Hematopoietic multipotent progenitor cell (in vitro differentiated cells): ENCODE data around the gene CSK. TPM values are rescaled to one million over a fixed set of nuclear protein-coding genes. Genes with fewer than 3 reads are reported as not detected.

Experiments used
- DNase-seq, 3 donors: peaks; one replicate each; pipeline ENCODE4 v3.0.0-alpha.2; 2011 to 2015; ENCODE audit warnings: low read depth in 2 of 3, low spot score in 2 of 3
- total RNA-seq: library from RNA; depleted of rRNA; stranded (reverse); fragments of >200 nt; gene quantifications from one replicate; pipeline ENCODE4 v1.2.3, GENCODE V29; 2012

CSK gene
- total RNA-seq, 1 donor = 118 TPM

- DNase-seq = no peak
Measured at GRCh38 chr15:74786551-74787165, 4.8 kb downstream of the CSK start.

- peak; percentile 87 to 98 (median 96) for DNase-seq
Measured at GRCh38 chr15:74787251-74788041, 5.6 kb downstream of the CSK start.

- no peak for DNase-seq
Measured at GRCh38 chr15:74788042-74788682, 6.3 kb downstream of the CSK start.

- DNase-seq = peak in 1 of 3 donors; percentile 61
Measured at GRCh38 chr15:74788683-74789151, 6.8 kb downstream of the CSK start.

GRCh38 chr15:74789171-74789631 lies 7.3 kb downstream of the CSK start:
- DNase-seq = no peak

GRCh38 chr15:74789741-74790079 lies 7.8 kb downstream of the CSK start:
- no peak for DNase-seq

DNA sequence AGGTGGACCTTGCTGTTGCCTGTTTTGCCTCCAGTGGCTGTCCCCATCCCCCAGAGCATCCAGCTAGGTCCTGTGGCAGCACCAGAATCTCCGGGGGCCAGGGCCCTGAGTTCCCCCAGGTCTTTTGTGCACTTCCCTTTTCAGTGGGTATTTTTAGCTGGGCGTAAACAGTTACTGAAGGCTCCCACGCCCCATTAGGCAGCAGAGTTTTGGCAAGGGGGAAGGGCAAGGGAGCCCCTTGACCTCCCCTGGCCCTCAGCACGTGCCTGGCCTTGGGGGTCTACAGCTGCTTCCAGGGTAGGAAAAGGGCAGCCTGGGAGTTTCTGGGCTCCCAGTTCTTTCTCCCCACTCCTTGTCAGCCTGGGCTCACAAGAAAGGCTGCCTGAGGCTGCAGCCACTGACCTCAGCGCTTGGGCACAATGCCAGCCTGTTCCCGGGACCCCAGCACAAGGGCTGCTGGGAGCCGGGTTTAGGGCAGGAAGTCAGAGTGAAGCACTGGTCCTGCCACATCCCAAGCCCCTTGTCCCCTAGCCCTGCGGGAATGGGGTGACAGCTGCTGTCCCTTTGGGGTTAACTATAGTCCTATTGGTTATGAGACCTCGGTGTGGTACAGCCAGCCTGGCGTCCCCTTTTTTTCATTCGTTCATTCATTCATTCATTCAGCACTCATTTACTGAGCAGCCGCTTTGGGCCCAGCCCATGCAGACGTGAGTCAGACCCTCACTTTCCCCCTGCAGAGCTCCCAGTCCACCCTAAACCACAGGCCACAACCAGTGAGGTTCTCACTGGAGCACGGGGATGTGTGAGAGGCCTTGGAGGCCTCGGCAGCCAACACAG lies 8.4 kb downstream of the CSK start:
- DNase-seq = peak in 2 of 3 donors; percentile 54 to 72

DNA sequence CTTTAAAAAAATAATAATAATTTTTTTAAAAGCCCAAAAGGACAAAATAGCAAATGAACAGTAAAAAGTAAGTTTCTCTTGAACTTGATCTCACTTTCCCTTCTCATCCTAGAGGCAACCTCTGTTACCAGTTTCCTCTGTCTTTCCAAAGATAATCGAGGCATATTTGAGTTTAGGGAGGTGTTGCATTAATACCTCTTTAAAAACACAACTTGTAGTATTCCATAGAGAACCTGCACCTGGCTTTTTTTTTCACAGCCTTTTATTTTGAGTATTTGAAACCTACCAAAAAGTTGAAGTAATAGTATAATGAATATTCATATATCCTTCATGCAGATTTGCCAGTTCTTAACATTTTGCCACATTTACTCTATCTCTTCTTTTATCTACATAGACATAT lies 9.1 kb downstream of the CSK start:
- no peak for DNase-seq

DNA sequence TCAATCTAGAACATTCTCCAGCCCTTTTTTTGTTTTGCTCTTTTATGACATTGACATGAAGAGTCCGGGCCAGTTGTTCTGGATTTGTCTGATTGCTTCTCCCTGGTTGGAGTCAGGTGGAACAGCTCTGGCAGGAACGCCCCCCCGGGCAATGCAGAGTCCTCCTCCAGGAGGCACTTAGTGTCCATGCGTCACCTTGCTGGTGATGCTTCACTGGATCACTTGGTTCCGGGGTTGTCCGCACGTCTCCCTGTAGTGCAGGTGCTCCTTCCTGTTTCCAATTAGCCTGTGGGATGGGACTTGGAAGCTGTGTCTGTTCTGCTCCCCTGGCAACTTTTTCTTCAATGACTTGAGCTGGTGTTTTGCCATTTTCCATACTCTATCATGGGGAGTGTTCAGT lies 9.8 kb downstream of the CSK start:
- DNase-seq = no peak

GRCh38 chr15:74792227-74793016 lies 10.5 kb downstream of the CSK start:
- no peak for DNase-seq

GRCh38 chr15:74793135-74794028 lies 11.5 kb downstream of the CSK start:
- DNase-seq = peak in 2 of 3 donors; percentile 64 to 76

- no peak for DNase-seq
Measured at GRCh38 chr15:74794248-74794969, 12.5 kb downstream of the CSK start.

DNA sequence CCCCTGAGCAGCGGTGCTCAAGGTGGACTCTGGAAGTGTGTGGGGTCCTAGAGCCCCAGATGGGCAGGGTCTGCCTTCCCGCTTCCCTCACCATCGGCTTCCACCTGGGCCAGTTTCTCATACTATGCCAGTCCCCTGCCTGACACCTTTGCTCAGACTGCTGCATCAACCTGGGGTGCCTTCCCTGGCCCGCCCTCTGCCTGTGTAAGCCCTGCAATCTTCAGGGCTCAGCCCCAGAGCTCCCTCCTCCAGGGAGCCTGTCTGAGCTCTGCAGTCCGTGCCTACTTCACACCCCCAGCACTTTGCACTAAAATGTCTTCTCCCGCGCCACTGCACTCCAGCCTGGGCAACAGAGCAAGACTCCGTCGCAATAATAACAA lies 13.1 kb downstream of the CSK start:
- DNase-seq = no peak

- DNase-seq = no peak
Measured at GRCh38 chr15:74795966-74796625, 14.2 kb downstream of the CSK start.

DNA sequence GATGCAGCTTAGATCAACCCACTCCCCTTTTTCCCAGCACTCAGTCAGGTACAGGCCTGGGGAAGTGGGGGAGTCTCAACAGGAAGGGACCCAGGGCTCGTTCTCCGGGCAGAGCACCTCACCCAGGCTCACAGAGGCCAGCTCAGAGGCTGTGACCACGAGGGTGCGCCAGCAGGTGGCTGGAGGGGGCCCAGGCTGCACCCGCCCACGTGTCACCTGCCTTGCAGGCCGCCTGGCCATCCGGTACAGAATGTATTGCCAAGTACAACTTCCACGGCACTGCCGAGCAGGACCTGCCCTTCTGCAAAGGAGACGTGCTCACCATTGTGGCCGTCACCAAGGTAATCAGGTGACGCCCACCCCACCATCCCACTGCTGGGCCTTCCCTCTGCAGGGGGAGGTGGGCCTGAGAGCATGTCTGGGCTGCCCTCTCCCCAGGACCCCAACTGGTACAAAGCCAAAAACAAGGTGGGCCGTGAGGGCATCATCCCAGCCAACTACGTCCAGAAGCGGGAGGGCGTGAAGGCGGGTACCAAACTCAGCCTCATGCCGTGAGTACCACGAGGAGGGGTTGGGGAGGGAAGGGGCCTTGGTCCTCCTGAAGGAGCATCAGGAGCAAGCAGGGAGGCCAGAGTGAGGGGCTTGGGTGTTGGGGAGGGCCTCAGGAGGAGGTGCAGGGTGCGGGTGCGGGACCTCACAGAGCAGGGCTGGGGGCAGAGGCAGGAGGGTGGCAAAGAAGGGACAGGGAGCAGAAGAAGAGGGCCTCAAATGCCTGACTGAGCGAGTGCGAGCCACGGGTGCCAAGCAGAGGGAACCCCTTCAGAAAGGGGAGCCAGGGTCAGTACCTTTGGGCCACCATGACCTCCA lies 16.7 kb downstream of the CSK start:
- no peak for DNase-seq

DNA sequence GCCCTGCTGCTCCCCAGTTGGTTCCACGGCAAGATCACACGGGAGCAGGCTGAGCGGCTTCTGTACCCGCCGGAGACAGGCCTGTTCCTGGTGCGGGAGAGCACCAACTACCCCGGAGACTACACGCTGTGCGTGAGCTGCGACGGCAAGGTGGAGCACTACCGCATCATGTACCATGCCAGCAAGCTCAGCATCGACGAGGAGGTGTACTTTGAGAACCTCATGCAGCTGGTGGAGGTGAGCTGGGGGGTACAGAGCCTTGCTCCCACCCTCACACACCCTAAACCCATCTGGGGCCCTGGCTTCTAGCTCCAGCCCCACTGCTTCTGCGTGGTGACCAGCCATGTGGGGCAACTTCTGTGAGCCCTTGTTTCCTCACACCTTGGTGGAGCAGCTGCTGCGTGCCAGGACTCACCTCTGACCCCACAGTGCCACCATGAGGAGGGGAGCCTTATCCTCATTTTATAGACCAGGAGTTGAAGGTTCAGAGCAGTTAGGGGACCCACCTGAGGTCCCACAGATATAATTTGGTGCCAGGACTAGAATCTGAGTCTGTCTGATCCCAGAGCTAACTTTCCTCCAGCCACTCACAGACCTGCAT lies 17.5 kb downstream of the CSK start:
- no peak for DNase-seq
